A549 (cell line): Measurements from ENCODE around the gene YES1. TPM values are rescaled to one million over a fixed set of nuclear protein-coding genes. Genes with fewer than 3 reads are reported as not detected.

Experiments
- ATAC-seq, 2 experiments: fragments of 200-7000 bp in 1 of 2; fragments of >200 bp in 1 of 2; cut with Nextera tagmentation in 1 of 2; cut with Tn5 transposase in 1 of 2; 3 replicates each; pipeline versions ENCODE4 v1.8.0 to v1.9.1; 2018 to 2020; ENCODE audit warnings: mild to moderate bottlenecking in 1 of 2, moderate library complexity in 1 of 2
- CTCF ChIA-PET: fragments of 300-600 bp; sonication (Branson Sonifier 250); formaldehyde crosslinking; extraction: SDS; loops from one replicate; lab custom pipeline; 2021; ENCODE audit warnings: antibody characterized with exemption, inconsistent platforms; lab: Yijun Ruan, JAX
- POLR2A ChIA-PET: fragments of 350-600 bp; formaldehyde crosslinking; extraction: SDS; loops from one replicate; lab custom pipeline; 2021; ENCODE audit warnings: antibody characterized with exemption, inconsistent platforms; lab: Yijun Ruan, JAX
- DNase-seq, 2 experiments: peaks; one replicate each; pipeline versions ENCODE4 v3.0.0 to v3.0.0-alpha.2; 2011 to 2016; ENCODE audit warnings: low read depth in 1 of 2, low spot score in 1 of 2
- FAIRE-seq: peaks from 2 replicates; lab custom pipeline; 2011; peaks lifted over from hg19 to GRCh38; lab: Jason Lieb, UNC
- H3K27ac ChIP-seq, 2 experiments: fragments of >200 bp; sonication (Bioruptor Twin); formaldehyde crosslinking; 3 replicates each; pipeline ENCODE4 v1.5.1; 2016 to 2017
- H3K4me1 ChIP-seq: fragments of >200 bp; sonication (Bioruptor Twin); formaldehyde crosslinking; 3 replicates; pipeline ENCODE4 v1.6.1; 2016
- H3K4me2 ChIP-seq: fragments of >200 bp; sonication (Bioruptor Twin); formaldehyde crosslinking; 3 replicates; pipeline ENCODE4 v1.6.1; 2016
- H3K4me3 ChIP-seq: fragments of >200 bp; sonication (Bioruptor Twin); formaldehyde crosslinking; 3 replicates; pipeline ENCODE4 v1.5.1; 2016
- H3K9me3 ChIP-seq: fragments of >200 bp; sonication (Bioruptor Twin); formaldehyde crosslinking; 3 replicates; pipeline ENCODE4 v1.6.1; 2016
- BHLHE40 ChIP-seq: IDR thresholded peaks from 2 replicates; pipeline ENCODE4 v1.6.1; 2012; ENCODE audit warnings: low read depth, low read length, inconsistent platforms
- KDM5A ChIP-seq: fragments of 200-600 bp; sonication (generic); IDR thresholded peaks from 2 replicates; pipeline ENCODE4 v1.6.1; 2016; ENCODE audit warnings: antibody characterized with exemption, mild to moderate bottlenecking
- MAZ ChIP-seq: fragments of 150-350 bp; IDR thresholded peaks from 2 replicates; pipeline ENCODE4 v1.6.1; 2014; ENCODE audit warnings: antibody characterized with exemption, low read depth, low read length, borderline replicate concordance
- MYC ChIP-seq: IDR thresholded peaks from 2 replicates; pipeline ENCODE4 v1.6.1; 2012; ENCODE audit warnings: mild to moderate bottlenecking, inconsistent platforms, low read length, improper control_type of control experiment, borderline replicate concordance
- PHF8 ChIP-seq: fragments of 200-600 bp; sonication (generic); IDR thresholded peaks from 2 replicates; pipeline ENCODE4 v1.6.1; 2016; ENCODE audit warnings: low read depth, mild to moderate bottlenecking, antibody characterized with exemption, moderate library complexity, borderline replicate concordance
- POLR2A ChIP-seq: IDR thresholded peaks from 2 replicates; pipeline ENCODE4 v1.6.1; 2012; ENCODE audit warnings: mild to moderate bottlenecking, low read length
- RARB ChIP-seq: fragments of 250-450 bp; sonication (Bioruptor Pico); IDR thresholded peaks from 2 replicates; pipeline ENCODE4 v1.8.0; 2021; ENCODE audit warnings: mild to moderate bottlenecking, moderate library complexity
- REST ChIP-seq: fragments of 200-600 bp; sonication (generic); IDR thresholded peaks from 2 replicates; pipeline ENCODE4 v1.6.1; 2016; ENCODE audit warnings: antibody characterized with exemption, mild to moderate bottlenecking, moderate library complexity
- RFX5 ChIP-seq: fragments of 450-650 bp; IDR thresholded peaks from 2 replicates; pipeline ENCODE4 v1.7.1; 2014; ENCODE audit warnings: antibody characterized with exemption, mild to moderate bottlenecking, moderate library complexity
- TFCP2L1 ChIP-seq: fragments of 250-450 bp; sonication (Bioruptor Pico); IDR thresholded peaks from 2 replicates; pipeline ENCODE4 v1.5.0; 2021; ENCODE audit warnings: mild to moderate bottlenecking
- ZC3H11A ChIP-seq: fragments of 450-650 bp; IDR thresholded peaks from 2 replicates; pipeline ENCODE4 v1.6.1; 2014; ENCODE audit warnings: antibody characterized with exemption, mild to moderate bottlenecking
- ZFP36 ChIP-seq: fragments of 450-650 bp; IDR thresholded peaks from 2 replicates; pipeline ENCODE4 v1.6.1; 2014; ENCODE audit warnings: borderline replicate concordance; ENCODE audit not compliant: partially characterized antibody
- WGBS: methylation state at CpG from one replicate; pipeline ENCODE4 v1.1.6; 2017; ENCODE audit errors: missing lambda C conversion rate; 5-methylcytosine and 5-hydroxymethylcytosine counted together
- polyA plus RNA-seq, 4 experiments: library from polyadenylated mRNA; depleted of rRNA in 3 of 4; stranded (reverse); fragments of >200 nt; fragmentation: RNase III in 1 of 4; extraction: RNeasy Plus Mini Kit Qiagen cat#74134 plus additional on column Dnase treatment in 1 of 4; gene quantifications; 2 replicates in 3 of 4; 3 replicates in 1 of 4; pipeline ENCODE4 v1.2.3, GENCODE V29; 2011 to 2017
- TF ChIP-seq, protein P1 (sequence below): fragments of >200 bp; sonication (Bioruptor Twin); formaldehyde crosslinking; IDR thresholded peaks from 3 replicates; pipeline ENCODE4 v1.6.1; 2016
- TF ChIP-seq, protein P2 (sequence below): fragments of 250-450 bp; sonication (Bioruptor Pico); IDR thresholded peaks from 2 replicates; pipeline ENCODE4 v1.5.0; 2021; ENCODE audit warnings: mild to moderate bottlenecking, moderate library complexity, borderline replicate concordance

The YES1 gene
- polyA plus RNA-seq, 2 of the 4 experiments (the other 2 are of a cell fraction), result 22.6 to 32.1 TPM

- no peak overlapping the region for H3K27ac ChIP-seq
- WGBS, result 89% methylated on average over 14 of the region's 15 CpGs
- no peak overlapping the region for H3K4me3 ChIP-seq
- no peak for FAIRE-seq
- POLR2A ChIA-PET, result no interaction called here
- H3K9me3 ChIP-seq, result no peaks in the 10 kb centered on the region
- CTCF ChIA-PET, result no interaction called here
- no peak overlapping the region for H3K4me2 ChIP-seq
- no peak for DNase-seq
- no peak for TF ChIP-seq MAZ
- H3K4me1 ChIP-seq, result 0 out of 3 replicates have a peak, but pooled peaks cover 6% of the 10 kb centered on the region
- peak in 1 of 2 experiments; percentile 19; a peak in 2 of 6 replicates for ATAC-seq
Observed at GRCh38 chr18:678482-679182, 133.4 kb downstream of the YES1 start.

DNA sequence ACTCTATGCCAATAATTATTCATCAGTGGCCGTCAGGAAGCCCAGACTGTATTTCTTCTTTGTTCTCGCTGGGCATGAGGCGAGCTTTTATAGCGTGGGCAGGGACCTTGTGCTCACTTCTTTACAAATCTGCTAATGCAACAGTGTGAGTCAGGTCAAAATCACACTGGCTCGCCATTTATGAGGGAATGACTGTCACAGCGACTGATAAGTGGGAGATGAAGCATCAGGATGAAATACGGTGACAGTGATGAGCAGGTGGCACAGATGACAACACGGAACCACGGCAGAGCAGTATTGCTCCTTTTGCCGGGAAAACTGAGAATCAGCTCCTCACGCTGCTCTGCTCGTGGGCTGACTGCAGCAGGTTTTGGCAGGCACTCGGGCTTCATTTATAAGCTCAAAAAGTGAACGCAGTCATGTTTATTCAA, 134.1 kb downstream of the YES1 start:
- ChIA-PET CTCF (no interaction called here), POLR2A (no interaction called here)
- H3K4me2 ChIP-seq, result no peak overlapping the region
- TF ChIP-seq POLR2A (no peak), RARB (CRISPR knock-in tag) (no peak), REST (no peak), KDM5A (no peak), BHLHE40 (no peak), MYC (no peak)
- TF ChIP-seq, protein P1, sequence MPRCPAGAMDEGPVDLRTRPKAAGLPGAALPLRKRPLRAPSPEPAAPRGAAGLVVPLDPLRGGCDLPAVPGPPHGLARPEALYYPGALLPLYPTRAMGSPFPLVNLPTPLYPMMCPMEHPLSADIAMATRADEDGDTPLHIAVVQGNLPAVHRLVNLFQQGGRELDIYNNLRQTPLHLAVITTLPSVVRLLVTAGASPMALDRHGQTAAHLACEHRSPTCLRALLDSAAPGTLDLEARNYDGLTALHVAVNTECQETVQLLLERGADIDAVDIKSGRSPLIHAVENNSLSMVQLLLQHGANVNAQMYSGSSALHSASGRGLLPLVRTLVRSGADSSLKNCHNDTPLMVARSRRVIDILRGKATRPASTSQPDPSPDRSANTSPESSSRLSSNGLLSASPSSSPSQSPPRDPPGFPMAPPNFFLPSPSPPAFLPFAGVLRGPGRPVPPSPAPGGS, result no peak
- 98% methylated on average over 13 of the region's 14 CpGs for WGBS
- DNase-seq (no peak), ATAC-seq (no peak), FAIRE-seq (no peak)
- H3K4me1 ChIP-seq, result no peaks in the 10 kb centered on the region
- H3K27ac ChIP-seq, result no peak overlapping the region
- H3K4me3 ChIP-seq, result no peak overlapping the region
- no peaks in the 10 kb centered on the region for H3K9me3 ChIP-seq

DNA sequence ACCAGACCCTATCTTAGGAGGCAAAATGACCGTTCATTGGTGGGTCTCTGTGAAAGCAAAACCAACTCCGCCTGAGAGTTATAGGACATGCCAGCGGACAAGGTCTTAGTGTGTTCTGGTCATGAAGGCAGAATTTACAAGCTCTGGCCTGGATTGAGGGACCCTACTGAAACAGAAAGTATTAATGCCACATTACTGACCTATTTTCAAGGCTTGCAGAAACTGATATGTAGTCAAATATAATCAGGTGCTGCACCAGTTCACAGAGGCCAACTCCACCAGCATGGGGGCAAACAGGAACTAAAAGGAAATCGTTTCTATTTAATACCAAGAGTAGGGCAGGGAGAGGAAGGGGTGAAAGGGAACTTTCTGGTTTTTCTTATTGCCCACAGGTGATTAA, 134.9 kb downstream of the YES1 start:
- H3K4me1 ChIP-seq, result no peaks in the 10 kb centered on the region
- no peak overlapping the region for H3K4me2 ChIP-seq
- POLR2A ChIA-PET, result no interaction called here
- no peak for ATAC-seq
- WGBS, result 80% methylated on average over 4 of the region's 4 CpGs
- TF ChIP-seq TFCP2L1 (no peak), BHLHE40 (no peak), ZFP36 (no peak), PHF8 (no peak), ZC3H11A (no peak), RFX5 (no peak)
- TF ChIP-seq, protein P2, sequence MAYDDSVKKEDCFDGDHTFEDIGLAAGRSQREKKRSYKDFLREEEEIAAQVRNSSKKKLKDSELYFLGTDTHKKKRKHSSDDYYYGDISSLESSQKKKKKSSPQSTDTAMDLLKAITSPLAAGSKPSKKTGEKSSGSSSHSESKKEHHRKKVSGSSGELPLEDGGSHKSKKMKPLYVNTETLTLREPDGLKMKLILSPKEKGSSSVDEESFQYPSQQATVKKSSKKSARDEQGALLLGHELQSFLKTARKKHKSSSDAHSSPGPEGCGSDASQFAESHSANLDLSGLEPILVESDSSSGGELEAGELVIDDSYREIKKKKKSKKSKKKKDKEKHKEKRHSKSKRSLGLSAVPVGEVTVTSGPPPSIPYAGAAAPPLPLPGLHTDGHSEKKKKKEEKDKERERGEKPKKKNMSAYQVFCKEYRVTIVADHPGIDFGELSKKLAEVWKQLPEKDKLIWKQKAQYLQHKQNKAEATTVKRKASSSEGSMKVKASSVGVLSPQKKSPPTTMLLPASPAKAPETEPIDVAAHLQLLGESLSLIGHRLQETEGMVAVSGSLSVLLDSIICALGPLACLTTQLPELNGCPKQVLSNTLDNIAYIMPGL (CRISPR knock-in tag), result no peak
- TF ChIP-seq, all 56 proteins: peak for 0
- H3K27ac ChIP-seq, result no peak overlapping the region
- DNase-seq, result no peak
- CTCF ChIA-PET, result no interaction called here
- no peaks in the 10 kb centered on the region for H3K9me3 ChIP-seq
- H3K4me3 ChIP-seq, result no peak overlapping the region
- FAIRE-seq, result no peak
